A549 (cell line): ENCODE measurements around the gene GALC. TPM values are rescaled to one million over a fixed set of nuclear protein-coding genes. Genes with fewer than 3 reads are reported as not detected.

ENCODE experiments used
- ATAC-seq, 2 experiments: fragments of 200-7000 bp in 1 of 2; fragments of >200 bp in 1 of 2; cut with Nextera tagmentation in 1 of 2; cut with Tn5 transposase in 1 of 2; 3 replicates each; pipeline versions ENCODE4 v1.8.0 to v1.9.1; 2018 to 2020; ENCODE audit warnings: mild to moderate bottlenecking in 1 of 2, moderate library complexity in 1 of 2
- CTCF ChIA-PET: fragments of 300-600 bp; sonication (Branson Sonifier 250); formaldehyde crosslinking; extraction: SDS; loops from one replicate; lab custom pipeline; 2021; ENCODE audit warnings: antibody characterized with exemption, inconsistent platforms; lab: Yijun Ruan, JAX
- POLR2A ChIA-PET: fragments of 350-600 bp; formaldehyde crosslinking; extraction: SDS; loops from one replicate; lab custom pipeline; 2021; ENCODE audit warnings: antibody characterized with exemption, inconsistent platforms; lab: Yijun Ruan, JAX
- DNase-seq, 2 experiments: peaks; one replicate each; pipeline versions ENCODE4 v3.0.0 to v3.0.0-alpha.2; 2011 to 2016; ENCODE audit warnings: low read depth in 1 of 2, low spot score in 1 of 2
- FAIRE-seq: peaks from 2 replicates; lab custom pipeline; 2011; peaks lifted over from hg19 to GRCh38; lab: Jason Lieb, UNC
- H3K27ac ChIP-seq, 2 experiments: fragments of >200 bp; sonication (Bioruptor Twin); formaldehyde crosslinking; 3 replicates each; pipeline ENCODE4 v1.5.1; 2016 to 2017
- H3K4me1 ChIP-seq: fragments of >200 bp; sonication (Bioruptor Twin); formaldehyde crosslinking; 3 replicates; pipeline ENCODE4 v1.6.1; 2016
- H3K4me2 ChIP-seq: fragments of >200 bp; sonication (Bioruptor Twin); formaldehyde crosslinking; 3 replicates; pipeline ENCODE4 v1.6.1; 2016
- H3K4me3 ChIP-seq: fragments of >200 bp; sonication (Bioruptor Twin); formaldehyde crosslinking; 3 replicates; pipeline ENCODE4 v1.5.1; 2016
- H3K9me3 ChIP-seq: fragments of >200 bp; sonication (Bioruptor Twin); formaldehyde crosslinking; 3 replicates; pipeline ENCODE4 v1.6.1; 2016
- BHLHE40 ChIP-seq: IDR thresholded peaks from 2 replicates; pipeline ENCODE4 v1.6.1; 2012; ENCODE audit warnings: low read depth, low read length, inconsistent platforms
- CBX8 ChIP-seq: fragments of 200-600 bp; sonication (generic); IDR thresholded peaks from 2 replicates; pipeline ENCODE4 v1.6.1; 2016
- EHMT2 ChIP-seq: fragments of 200-600 bp; sonication (generic); IDR thresholded peaks from 2 replicates; pipeline ENCODE4 v1.6.1; 2016; ENCODE audit warnings: antibody characterized with exemption, low read depth, mild to moderate bottlenecking, moderate library complexity
- FOSB ChIP-seq: fragments of 250-450 bp; sonication (Bioruptor Pico); IDR thresholded peaks from 2 replicates; pipeline ENCODE4 v1.5.0; 2020; ENCODE audit warnings: mild to moderate bottlenecking, moderate library complexity
- HOXB13 ChIP-seq: fragments of 250-450 bp; sonication (Bioruptor Pico); IDR thresholded peaks from 2 replicates; pipeline ENCODE4 v1.5.0; 2020; ENCODE audit warnings: low read depth, mild to moderate bottlenecking, moderate library complexity
- KDM5A ChIP-seq: fragments of 200-600 bp; sonication (generic); IDR thresholded peaks from 2 replicates; pipeline ENCODE4 v1.6.1; 2016; ENCODE audit warnings: antibody characterized with exemption, mild to moderate bottlenecking
- MAFK ChIP-seq: fragments of 450-650 bp; IDR thresholded peaks from 2 replicates; pipeline ENCODE4 v1.6.1; 2014; ENCODE audit not compliant: partially characterized antibody
- NR3C1 ChIP-seq: fragments of >200 bp; sonication (Bioruptor Twin); formaldehyde crosslinking; IDR thresholded peaks from 3 replicates; pipeline ENCODE4 v1.6.1; 2017
- RCOR1 ChIP-seq: fragments of 150-350 bp; IDR thresholded peaks from 2 replicates; pipeline ENCODE4 v1.6.1; 2014; ENCODE audit warnings: antibody characterized with exemption, low read length, low read depth
- RFX5 ChIP-seq: fragments of 450-650 bp; IDR thresholded peaks from 2 replicates; pipeline ENCODE4 v1.7.1; 2014; ENCODE audit warnings: antibody characterized with exemption, mild to moderate bottlenecking, moderate library complexity
- TFCP2L1 ChIP-seq: fragments of 250-450 bp; sonication (Bioruptor Pico); IDR thresholded peaks from 2 replicates; pipeline ENCODE4 v1.5.0; 2021; ENCODE audit warnings: mild to moderate bottlenecking
- TP53 ChIP-seq: fragments of 250-450 bp; sonication (Bioruptor Pico); IDR thresholded peaks from 2 replicates; pipeline ENCODE4 v1.5.0; 2021; ENCODE audit warnings: mild to moderate bottlenecking, moderate library complexity
- ZFP36 ChIP-seq: fragments of 450-650 bp; IDR thresholded peaks from 2 replicates; pipeline ENCODE4 v1.6.1; 2014; ENCODE audit warnings: borderline replicate concordance; ENCODE audit not compliant: partially characterized antibody
- ZNF302 ChIP-seq: fragments of 250-450 bp; sonication (Bioruptor Pico); IDR thresholded peaks from 2 replicates; pipeline ENCODE4 v1.9.0; 2021; ENCODE audit warnings: inconsistent platforms, mild to moderate bottlenecking, moderate library complexity
- WGBS: methylation state at CpG from one replicate; pipeline ENCODE4 v1.1.6; 2017; ENCODE audit errors: missing lambda C conversion rate; 5-methylcytosine and 5-hydroxymethylcytosine counted together
- polyA plus RNA-seq, 4 experiments: library from polyadenylated mRNA; depleted of rRNA in 3 of 4; stranded (reverse); fragments of >200 nt; fragmentation: RNase III in 1 of 4; extraction: RNeasy Plus Mini Kit Qiagen cat#74134 plus additional on column Dnase treatment in 1 of 4; gene quantifications; 2 replicates in 3 of 4; 3 replicates in 1 of 4; pipeline ENCODE4 v1.2.3, GENCODE V29; 2011 to 2017
- TF ChIP-seq, protein P1 (sequence below): fragments of 200-600 bp; sonication (generic); IDR thresholded peaks from 2 replicates; pipeline ENCODE4 v1.6.1; 2016; ENCODE audit warnings: antibody characterized with exemption, mild to moderate bottlenecking, moderate library complexity
- TF ChIP-seq, protein P2 (sequence below): fragments of 250-450 bp; sonication (Bioruptor Pico); IDR thresholded peaks from 2 replicates; pipeline ENCODE4 v1.5.0; 2021; ENCODE audit warnings: mild to moderate bottlenecking, moderate library complexity, borderline replicate concordance
- TF ChIP-seq, protein P3 (sequence below): IDR thresholded peaks from 2 replicates; pipeline ENCODE4 v1.6.1; 2012
- TF ChIP-seq, protein P4 (sequence below): fragments of 250-450 bp; sonication (Bioruptor Pico); IDR thresholded peaks from 2 replicates; pipeline ENCODE4 v1.5.0; 2020; ENCODE audit warnings: low read depth, mild to moderate bottlenecking, moderate library complexity
- TF ChIP-seq, protein P5 (sequence below): fragments of 150-350 bp; IDR thresholded peaks from 2 replicates; pipeline ENCODE4 v1.6.1; 2014; ENCODE audit warnings: low read depth, mild to moderate bottlenecking, low read length

GALC gene
- polyA plus RNA-seq, 2 of the 4 experiments (the other 2 are of a cell fraction) = 15.5 to 38.3 TPM

DNA sequence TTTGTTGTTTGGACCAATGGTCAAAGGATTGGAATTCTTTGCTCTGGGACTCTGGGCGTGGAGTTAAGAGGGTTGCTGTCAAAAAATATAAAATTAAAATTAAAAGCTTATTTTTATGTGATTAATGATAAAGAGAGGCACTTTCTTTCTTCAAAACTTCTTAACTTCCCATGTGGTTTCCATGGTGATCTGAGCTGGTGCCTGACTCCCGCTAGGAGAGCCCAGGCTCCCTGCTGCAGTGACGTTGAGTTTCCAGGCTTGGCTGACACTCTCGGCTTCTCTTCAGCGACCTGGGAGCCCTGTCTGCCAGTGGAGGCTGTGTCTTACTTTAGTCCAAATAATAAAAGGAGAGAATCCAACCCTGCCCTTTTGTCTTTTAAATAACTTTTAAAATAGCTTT, 84.4 kb downstream of the GALC start:
- Histone ChIP-seq H3K4me2 (no peak overlapping the region), H3K9me3 (no peaks in the 10 kb centered on the region), H3K4me1 (no peaks in the 10 kb centered on the region), H3K27ac (no peak overlapping the region), H3K4me3 (no peak overlapping the region)
- FAIRE-seq (no peak), ATAC-seq (no peak), DNase-seq (no peak)
- ChIA-PET POLR2A (no interaction called here), CTCF (interaction anchor here (1.2 to 1.6 kb wide), 2 partner anchors 11 to 13 kb away, joined by 3 to 5 read pairs; no protein-coding TSS in a partner anchor)
- WGBS = 0% methylated on average over 5 of the region's 5 CpGs
- TF ChIP-seq CBX8 (no peak), KDM5A (no peak), RFX5 (no peak), ZNF302 (CRISPR knock-in tag) (no peak), TFCP2L1 (no peak), TP53 (CRISPR knock-in tag) (no peak)
- TF ChIP-seq, protein P1, sequence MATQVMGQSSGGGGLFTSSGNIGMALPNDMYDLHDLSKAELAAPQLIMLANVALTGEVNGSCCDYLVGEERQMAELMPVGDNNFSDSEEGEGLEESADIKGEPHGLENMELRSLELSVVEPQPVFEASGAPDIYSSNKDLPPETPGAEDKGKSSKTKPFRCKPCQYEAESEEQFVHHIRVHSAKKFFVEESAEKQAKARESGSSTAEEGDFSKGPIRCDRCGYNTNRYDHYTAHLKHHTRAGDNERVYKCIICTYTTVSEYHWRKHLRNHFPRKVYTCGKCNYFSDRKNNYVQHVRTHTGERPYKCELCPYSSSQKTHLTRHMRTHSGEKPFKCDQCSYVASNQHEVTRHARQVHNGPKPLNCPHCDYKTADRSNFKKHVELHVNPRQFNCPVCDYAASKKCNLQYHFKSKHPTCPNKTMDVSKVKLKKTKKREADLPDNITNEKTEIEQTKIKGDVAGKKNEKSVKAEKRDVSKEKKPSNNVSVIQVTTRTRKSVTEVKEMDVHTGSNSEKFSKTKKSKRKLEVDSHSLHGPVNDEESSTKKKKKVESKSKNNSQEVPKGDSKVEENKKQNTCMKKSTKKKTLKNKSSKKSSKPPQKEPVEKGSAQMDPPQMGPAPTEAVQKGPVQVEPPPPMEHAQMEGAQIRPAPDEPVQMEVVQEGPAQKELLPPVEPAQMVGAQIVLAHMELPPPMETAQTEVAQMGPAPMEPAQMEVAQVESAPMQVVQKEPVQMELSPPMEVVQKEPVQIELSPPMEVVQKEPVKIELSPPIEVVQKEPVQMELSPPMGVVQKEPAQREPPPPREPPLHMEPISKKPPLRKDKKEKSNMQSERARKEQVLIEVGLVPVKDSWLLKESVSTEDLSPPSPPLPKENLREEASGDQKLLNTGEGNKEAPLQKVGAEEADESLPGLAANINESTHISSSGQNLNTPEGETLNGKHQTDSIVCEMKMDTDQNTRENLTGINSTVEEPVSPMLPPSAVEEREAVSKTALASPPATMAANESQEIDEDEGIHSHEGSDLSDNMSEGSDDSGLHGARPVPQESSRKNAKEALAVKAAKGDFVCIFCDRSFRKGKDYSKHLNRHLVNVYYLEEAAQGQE = no peak
- TF ChIP-seq, protein P2, sequence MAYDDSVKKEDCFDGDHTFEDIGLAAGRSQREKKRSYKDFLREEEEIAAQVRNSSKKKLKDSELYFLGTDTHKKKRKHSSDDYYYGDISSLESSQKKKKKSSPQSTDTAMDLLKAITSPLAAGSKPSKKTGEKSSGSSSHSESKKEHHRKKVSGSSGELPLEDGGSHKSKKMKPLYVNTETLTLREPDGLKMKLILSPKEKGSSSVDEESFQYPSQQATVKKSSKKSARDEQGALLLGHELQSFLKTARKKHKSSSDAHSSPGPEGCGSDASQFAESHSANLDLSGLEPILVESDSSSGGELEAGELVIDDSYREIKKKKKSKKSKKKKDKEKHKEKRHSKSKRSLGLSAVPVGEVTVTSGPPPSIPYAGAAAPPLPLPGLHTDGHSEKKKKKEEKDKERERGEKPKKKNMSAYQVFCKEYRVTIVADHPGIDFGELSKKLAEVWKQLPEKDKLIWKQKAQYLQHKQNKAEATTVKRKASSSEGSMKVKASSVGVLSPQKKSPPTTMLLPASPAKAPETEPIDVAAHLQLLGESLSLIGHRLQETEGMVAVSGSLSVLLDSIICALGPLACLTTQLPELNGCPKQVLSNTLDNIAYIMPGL (CRISPR knock-in tag) = no peak
- TF ChIP-seq, all 56 proteins: peak for 0

DNA sequence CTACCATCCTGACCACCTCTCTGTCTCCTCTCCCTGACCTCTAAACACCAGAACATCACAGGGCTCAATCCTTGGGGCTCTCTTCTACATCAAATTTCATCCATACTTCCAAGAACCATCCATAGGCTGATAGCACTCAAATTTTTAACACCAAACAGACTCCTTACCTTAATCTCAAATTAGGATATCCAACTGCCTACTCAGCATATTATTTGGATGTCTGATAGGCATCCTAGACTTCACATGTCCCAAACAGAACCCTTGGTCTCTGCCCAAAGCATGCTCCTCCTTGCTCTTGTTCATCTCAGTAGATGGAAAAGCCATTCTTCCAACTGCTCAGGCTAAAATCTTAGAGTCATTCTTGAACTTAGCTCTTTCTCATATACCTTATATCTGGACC, 91.3 kb downstream of the GALC start:
- ChIA-PET CTCF (no interaction called here), POLR2A (no interaction called here)
- ATAC-seq (no peak), FAIRE-seq (no peak), DNase-seq (no peak)
- no peak overlapping the region for H3K4me3 ChIP-seq
- no peak for TF ChIP-seq RCOR1
- peak; percentile 85 for TF ChIP-seq MAFK
- H3K4me2 ChIP-seq = no peak overlapping the region
- no peaks in the 10 kb centered on the region for H3K9me3 ChIP-seq
- H3K4me1 ChIP-seq = no peaks in the 10 kb centered on the region
- H3K27ac ChIP-seq = no peak overlapping the region

DNA sequence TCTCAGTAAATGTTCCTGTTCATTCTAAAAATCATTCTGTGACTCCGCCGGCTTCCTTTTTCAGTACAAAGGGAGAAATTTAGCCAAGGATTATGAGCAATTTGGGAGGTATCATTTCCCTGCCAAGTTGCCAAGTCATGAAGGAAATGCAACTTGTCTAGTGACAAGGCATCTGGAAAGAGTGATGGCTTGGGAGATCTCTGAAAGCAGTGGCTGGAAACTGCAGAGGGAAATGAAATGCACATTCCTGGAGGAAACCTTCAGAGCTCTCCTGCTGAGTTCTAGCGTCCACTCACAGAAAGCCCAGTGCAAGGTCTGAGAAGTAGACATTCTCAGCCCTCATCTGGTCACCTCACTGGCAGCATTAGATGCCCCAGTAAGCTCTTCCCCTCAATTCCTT, 91.7 kb downstream of the GALC start:
- Histone ChIP-seq H3K4me3 (no peak overlapping the region), H3K27ac (no peak overlapping the region), H3K4me1 (no peaks in the 10 kb centered on the region), H3K4me2 (no peak overlapping the region), H3K9me3 (no peaks in the 10 kb centered on the region)
- TF ChIP-seq, protein P3, sequence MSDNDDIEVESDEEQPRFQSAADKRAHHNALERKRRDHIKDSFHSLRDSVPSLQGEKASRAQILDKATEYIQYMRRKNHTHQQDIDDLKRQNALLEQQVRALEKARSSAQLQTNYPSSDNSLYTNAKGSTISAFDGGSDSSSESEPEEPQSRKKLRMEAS = no peak
- TF ChIP-seq, protein P4, sequence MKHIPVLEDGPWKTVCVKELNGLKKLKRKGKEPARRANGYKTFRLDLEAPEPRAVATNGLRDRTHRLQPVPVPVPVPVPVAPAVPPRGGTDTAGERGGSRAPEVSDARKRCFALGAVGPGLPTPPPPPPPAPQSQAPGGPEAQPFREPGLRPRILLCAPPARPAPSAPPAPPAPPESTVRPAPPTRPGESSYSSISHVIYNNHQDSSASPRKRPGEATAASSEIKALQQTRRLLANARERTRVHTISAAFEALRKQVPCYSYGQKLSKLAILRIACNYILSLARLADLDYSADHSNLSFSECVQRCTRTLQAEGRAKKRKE (CRISPR knock-in tag) = no peak
- FAIRE-seq = no peak
- ChIA-PET CTCF (interaction anchor here (1.2 kb wide), 1 partner anchor 156 kb away, joined by 5 read pairs; no protein-coding TSS in a partner anchor), POLR2A (no interaction called here)
- no peak for DNase-seq
- ATAC-seq = no peak
- 34% methylated on average over 3 of the region's 3 CpGs for WGBS

DNA sequence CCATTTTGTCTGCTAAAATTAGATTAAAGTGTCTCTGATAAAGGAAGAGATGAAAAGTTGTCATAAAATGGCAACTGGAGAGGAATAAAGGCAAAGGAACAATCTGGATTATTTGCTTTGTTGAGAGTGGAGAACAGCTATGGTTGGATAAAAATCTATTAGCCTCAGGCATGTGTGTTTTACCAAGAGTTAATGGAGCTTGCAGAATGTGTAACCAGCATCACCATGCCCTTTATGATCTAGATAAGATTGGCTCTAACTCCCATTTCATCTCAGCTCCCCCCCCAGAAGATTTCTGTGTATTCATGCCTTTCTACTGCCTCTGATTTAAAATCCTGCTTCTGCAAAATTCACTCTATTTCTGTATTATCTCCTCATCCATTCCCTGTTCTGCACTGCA, 93.8 kb downstream of the GALC start:
- ChIA-PET CTCF (interaction anchor here (0.7 kb wide), 1 partner anchor 352 kb away, joined by 3 read pairs; no protein-coding TSS in a partner anchor), POLR2A (no interaction called here)
- Histone ChIP-seq H3K4me2 (no peak overlapping the region), H3K4me1 (no peaks in the 10 kb centered on the region), H3K4me3 (no peak overlapping the region), H3K9me3 (no peaks in the 10 kb centered on the region), H3K27ac (no peak overlapping the region)
- DNase-seq (no peak), FAIRE-seq (no peak), ATAC-seq (no peak)
- no peak for TF ChIP-seq EHMT2
- TF ChIP-seq TP53 (CRISPR knock-in tag) = no peak
- no peak for TF ChIP-seq ZFP36
- TF ChIP-seq HOXB13 = no peak
- TF ChIP-seq NR3C1 = no peak
- no peak for TF ChIP-seq BHLHE40
- no peak for TF ChIP-seq FOSB
- TF ChIP-seq, protein P1 = no peak
- TF ChIP-seq, protein P5, sequence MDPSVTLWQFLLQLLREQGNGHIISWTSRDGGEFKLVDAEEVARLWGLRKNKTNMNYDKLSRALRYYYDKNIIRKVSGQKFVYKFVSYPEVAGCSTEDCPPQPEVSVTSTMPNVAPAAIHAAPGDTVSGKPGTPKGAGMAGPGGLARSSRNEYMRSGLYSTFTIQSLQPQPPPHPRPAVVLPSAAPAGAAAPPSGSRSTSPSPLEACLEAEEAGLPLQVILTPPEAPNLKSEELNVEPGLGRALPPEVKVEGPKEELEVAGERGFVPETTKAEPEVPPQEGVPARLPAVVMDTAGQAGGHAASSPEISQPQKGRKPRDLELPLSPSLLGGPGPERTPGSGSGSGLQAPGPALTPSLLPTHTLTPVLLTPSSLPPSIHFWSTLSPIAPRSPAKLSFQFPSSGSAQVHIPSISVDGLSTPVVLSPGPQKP = no peak
